Hepatocyte (in vitro differentiated cells): ENCODE data around the gene MRPS12. TPM values are rescaled to one million over a fixed set of nuclear protein-coding genes. Genes with fewer than 3 reads are reported as not detected.

ENCODE experiments used
- DNase-seq: peaks from one replicate; pipeline ENCODE4 v3.0.0-alpha.2; 2016; ENCODE audit warnings: low spot score
- H2AFZ ChIP-seq: fragments of 200-600 bp; sonication (generic); 2 replicates; pipeline ENCODE4 v1.6.0; 2016; ENCODE audit warnings: antibody characterized with exemption, mild to moderate bottlenecking
- H3K27ac ChIP-seq: fragments of 200-600 bp; sonication (generic); 2 replicates; pipeline ENCODE4 v1.5.1; 2016; ENCODE audit warnings: mild to moderate bottlenecking
- H3K27me3 ChIP-seq: fragments of 200-600 bp; sonication (generic); 2 replicates; pipeline ENCODE4 v1.6.1; 2016
- H3K36me3 ChIP-seq: fragments of 200-600 bp; sonication (generic); replicated peaks from 2 replicates; pipeline ENCODE4 v1.5.1; 2016; ENCODE audit warnings: low read depth; ENCODE audit not compliant: insufficient read depth
- H3K4me1 ChIP-seq: fragments of 200-600 bp; sonication (generic); 2 replicates; pipeline ENCODE4 v1.5.1; 2016; ENCODE audit warnings: mild to moderate bottlenecking, moderate library complexity; ENCODE audit not compliant: insufficient read depth
- H3K4me2 ChIP-seq: fragments of 200-600 bp; sonication (generic); 2 replicates; pipeline ENCODE4 v1.6.0; 2016
- H3K4me3 ChIP-seq: fragments of 200-600 bp; sonication (generic); 2 replicates; pipeline ENCODE4 v1.5.1; 2016; ENCODE audit warnings: mild to moderate bottlenecking
- H3K79me2 ChIP-seq: fragments of 200-600 bp; sonication (generic); 2 replicates; pipeline ENCODE4 v1.6.0; 2017; ENCODE audit warnings: mild to moderate bottlenecking
- H3K9me2 ChIP-seq: fragments of 200-600 bp; sonication (generic); replicated peaks from 2 replicates; pipeline ENCODE4 v1.6.0; 2017; ENCODE audit warnings: mild to moderate bottlenecking; ENCODE audit not compliant: insufficient read depth
- H3K9me3 ChIP-seq: fragments of 200-600 bp; sonication (generic); 2 replicates; pipeline ENCODE4 v1.5.1; 2016; ENCODE audit warnings: low read depth, mild to moderate bottlenecking
- H4K20me1 ChIP-seq: fragments of 200-600 bp; sonication (generic); 2 replicates; pipeline ENCODE4 v1.6.0; 2016; ENCODE audit warnings: mild to moderate bottlenecking; ENCODE audit not compliant: insufficient read depth, poor library complexity, severe bottlenecking
- CTCF ChIP-seq: fragments of 200-600 bp; sonication (generic); IDR thresholded peaks from 2 replicates; pipeline ENCODE4 v1.5.1; 2016; ENCODE audit warnings: antibody characterized with exemption, mild to moderate bottlenecking; ENCODE audit not compliant: poor library complexity
- EZH2 ChIP-seq: fragments of 200-600 bp; sonication (generic); IDR thresholded peaks from 2 replicates; pipeline ENCODE4 v1.6.1; 2016; ENCODE audit warnings: antibody characterized with exemption, mild to moderate bottlenecking, borderline replicate concordance
- EZH2phosphoT487 ChIP-seq: fragments of 200-600 bp; sonication (generic); IDR thresholded peaks from one replicate; pipeline ENCODE4 v1.6.1; 2018; ENCODE audit warnings: antibody characterized with exemption, mild to moderate bottlenecking, low read depth, moderate library complexity; ENCODE audit not compliant: unreplicated experiment, severe bottlenecking
- WGBS: methylation state at CpG from one replicate; pipeline ENCODE4 v1.1.6; 2016; ENCODE audit warnings: low lambda C conversion rate; ENCODE audit errors: missing lambda C conversion rate; 5-methylcytosine and 5-hydroxymethylcytosine counted together
- polyA plus RNA-seq: library from polyadenylated mRNA; unstranded; fragments of >200 nt; fragmentation: Nextera tagmentation; extraction: Ambion mirVana; gene quantifications from 2 replicates; pipeline ENCODE4 v1.2.1, GENCODE V29; 2016
- total RNA-seq: library from RNA; depleted of rRNA; stranded (reverse); fragments of >200 nt; gene quantifications from 2 replicates; pipeline ENCODE4 v1.2.3, GENCODE V29; 2014

The MRPS12 gene
- total and polyA plus RNA-seq, 2 experiments from 2014 or later, result 35.8 to 66.8 TPM

- Histone ChIP-seq H3K4me3 (peak overlapping the region; percentile 4), H3K9me3 (no peaks in the 10 kb centered on the region), H3K36me3 (no peaks in the 10 kb centered on the region), H2AFZ (peak overlapping the region; percentile 55), H4K20me1 (no peaks in the 10 kb centered on the region), H3K9me2 (no peaks in the 10 kb centered on the region), H3K27ac (peak overlapping the region; percentile 99), H3K4me2 (peak overlapping the region; percentile 79), H3K4me1 (peaks cover 24% of the 10 kb centered on the region), H3K27me3 (no peaks in the 10 kb centered on the region), H3K79me2 (peaks cover 38% of the 10 kb centered on the region)
- no peak for TF ChIP-seq EZH2phosphoT487
- TF ChIP-seq CTCF, result no peak
- no peak for TF ChIP-seq EZH2
- DNase-seq, result peak; percentile 70
- 8% methylated on average over 8 of the region's 22 CpGs for WGBS
Observed at GRCh38 chr19:38975861-38976271, 45.1 kb downstream of the MRPS12 start.

- Histone ChIP-seq H3K36me3 (no peaks in the 10 kb centered on the region), H3K27ac (peak overlapping the region; percentile 99), H3K4me3 (no peak overlapping the region), H3K4me2 (peak overlapping the region; percentile 79), H3K79me2 (peaks cover 20% of the 10 kb centered on the region), H2AFZ (no peak overlapping the region), H3K27me3 (no peaks in the 10 kb centered on the region), H3K9me2 (no peaks in the 10 kb centered on the region), H3K4me1 (peaks cover 24% of the 10 kb centered on the region), H3K9me3 (no peaks in the 10 kb centered on the region), H4K20me1 (no peaks in the 10 kb centered on the region)
- no peak for TF ChIP-seq EZH2
- TF ChIP-seq CTCF, result no peak
- TF ChIP-seq EZH2phosphoT487, result no peak
- peak; percentile 53 for DNase-seq
- WGBS, result 62% methylated on average over 15 of the region's 15 CpGs
Observed at GRCh38 chr19:38977445-38978325, 46.9 kb downstream of the MRPS12 start.

- Histone ChIP-seq H3K79me2 (peaks cover 13% of the 10 kb centered on the region), H3K4me3 (no peak overlapping the region), H3K9me3 (no peaks in the 10 kb centered on the region), H3K4me2 (no peak overlapping the region), H3K27me3 (no peaks in the 10 kb centered on the region), H3K9me2 (no peaks in the 10 kb centered on the region), H3K27ac (peak overlapping the region; percentile 99), H3K4me1 (peaks cover 24% of the 10 kb centered on the region), H3K36me3 (no peaks in the 10 kb centered on the region), H4K20me1 (no peaks in the 10 kb centered on the region), H2AFZ (no peak overlapping the region)
- 43% methylated on average over 3 of the region's 3 CpGs for WGBS
- DNase-seq, result no peak
- TF ChIP-seq CTCF, result no peak
- TF ChIP-seq EZH2phosphoT487, result no peak
- no peak for TF ChIP-seq EZH2
Observed at GRCh38 chr19:38978326-38978689, 47.6 kb downstream of the MRPS12 start.
